Tibial artery (tissue), 4 donors: ENCODE results near the gene FSCB.

Experiments used
- DNase-seq, 2 donors: peaks; one replicate each; pipeline ENCODE4 v3.0.0-alpha.2; 2019
- H3K27ac ChIP-seq, 2 donors: fragments of 200-600 bp; sonication (generic) in 1 of 2; 1 replicate in 1 of 2; 2 replicates in 1 of 2; pipeline ENCODE4 v1.5.1; 2018 to 2019; ENCODE audit warnings: mild to moderate bottlenecking in 1 of 2
- H3K27me3 ChIP-seq, 2 donors: fragments of 200-600 bp; sonication (generic) in 1 of 2; one replicate each; pipeline versions ENCODE4 v1.5.1 to v1.6.0; 2016 to 2019
- H3K36me3 ChIP-seq, 3 donors: fragments of 200-600 bp; sonication (generic) in 2 of 3; one replicate each; pipeline ENCODE4 v1.5.1; 2016 to 2019; ENCODE audit warnings: mild to moderate bottlenecking in 2 of 3
- H3K4me1 ChIP-seq, 4 donors: fragments of 200-600 bp; sonication (generic) in 2 of 4; 1 replicate in 3 of 4; 2 replicates in 1 of 4; pipeline ENCODE4 v1.5.1; 2016 to 2019
- H3K4me3 ChIP-seq, 2 donors: fragments of 200-600 bp; sonication (generic) in 1 of 2; 1 replicate in 1 of 2; 2 replicates in 1 of 2; pipeline ENCODE4 v1.5.1; 2018 to 2019; ENCODE audit warnings: mild to moderate bottlenecking in 2 of 2
- H3K9me3 ChIP-seq, 3 donors: fragments of 200-600 bp; sonication (generic) in 1 of 3; one replicate each; pipeline ENCODE4 v1.5.1; 2016 to 2019
- CTCF ChIP-seq, 2 experiments: fragments of 200-600 bp in 1 of 2; fragments of 450-650 bp in 1 of 2; IDR thresholded peaks; one replicate each; pipeline ENCODE4 v1.5.1; 2017 to 2019; ENCODE audit warnings: antibody characterized with exemption in 2 of 2, mild to moderate bottlenecking in 1 of 2, moderate library complexity in 1 of 2
- intact Hi-C: fragments of 100-400 bp; cut with DNase I; formaldehyde crosslinking; loops from one replicate; pipeline ENCODE4 v1.15.0; 2023; ENCODE audit warnings: low total_unique reads

Gene FSCB

DNA sequence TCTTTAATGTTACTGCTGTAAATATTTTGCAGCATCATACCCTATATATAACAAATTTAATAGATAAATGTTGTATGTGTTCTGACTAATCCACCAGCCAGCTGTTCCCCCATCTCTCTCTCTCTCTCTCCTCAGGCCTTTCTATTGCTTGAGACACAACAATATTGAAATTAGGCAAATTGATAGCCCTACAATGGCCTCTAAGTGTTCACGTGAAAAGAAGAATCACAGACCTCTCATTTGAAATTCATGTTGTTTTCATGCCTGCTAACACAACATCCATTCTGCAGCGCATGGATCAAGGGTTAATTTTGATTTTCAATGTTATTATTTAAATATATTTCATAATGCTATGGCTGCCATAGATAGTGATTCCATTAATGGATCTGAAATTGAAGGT is 1.8 kb upstream of the FSCB start:
- Histone ChIP-seq H3K27ac (no peak overlapping the region), H3K9me3 (no peaks in the 10 kb centered on the region), H3K4me1 (no peaks in the 10 kb centered on the region), H3K27me3 (no peaks in the 10 kb centered on the region), H3K36me3 (no peaks in the 10 kb centered on the region), H3K4me3 (no peak overlapping the region)
- intact Hi-C loops: no loop called here
- TF ChIP-seq CTCF (IDR thresholded peaks at IDR 0.05): no peak
- DNase-seq: no peak

GRCh38 chr14:44505588-44505987 is 1.5 kb downstream of the FSCB start:
- no peaks in the 10 kb centered on the region for H3K4me1 ChIP-seq
- no peaks in the 10 kb centered on the region for H3K27me3 ChIP-seq
- no peak for DNase-seq
- H3K9me3 ChIP-seq: no peaks in the 10 kb centered on the region
- no peak overlapping the region for H3K4me3 ChIP-seq
- H3K36me3 ChIP-seq: no peaks in the 10 kb centered on the region
- no peak overlapping the region for H3K27ac ChIP-seq
- TF ChIP-seq CTCF (IDR thresholded peaks at IDR 0.05): no peak
- intact Hi-C loops: no loop called here

DNA sequence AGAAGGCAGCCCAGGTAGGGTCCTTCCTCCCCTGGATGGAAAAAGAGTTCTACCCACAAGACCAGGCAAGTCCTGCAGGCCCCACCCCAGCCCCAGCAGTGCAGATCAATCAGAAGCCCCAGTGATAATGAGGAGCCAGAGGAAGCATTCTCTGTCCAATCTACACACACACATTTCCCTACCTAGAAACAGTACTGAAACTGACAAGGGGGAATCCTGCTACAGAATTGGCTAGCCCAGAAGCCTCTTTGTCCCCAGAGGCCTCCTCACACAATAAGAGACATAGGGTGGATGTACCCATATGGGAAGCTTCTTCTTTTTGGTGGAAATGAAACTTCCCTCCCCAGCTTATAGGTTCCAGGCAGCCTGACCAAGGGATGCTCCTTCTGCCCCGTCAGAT is 9.9 kb downstream of the FSCB start:
- no peak for TF ChIP-seq CTCF (IDR thresholded peaks at IDR 0.05)
- intact Hi-C loops: no loop called here
- DNase-seq: no peak
- no peak overlapping the region for H3K4me3 ChIP-seq
- no peak overlapping the region for H3K27ac ChIP-seq
- no peaks in the 10 kb centered on the region for H3K4me1 ChIP-seq
- no peaks in the 10 kb centered on the region for H3K9me3 ChIP-seq
- H3K27me3 ChIP-seq: no peaks in the 10 kb centered on the region
- H3K36me3 ChIP-seq: no peaks in the 10 kb centered on the region

GRCh38 chr14:44494137-44494536 is 12.9 kb downstream of the FSCB start:
- Histone ChIP-seq H3K4me3 (no peak overlapping the region), H3K4me1 (no peaks in the 10 kb centered on the region), H3K9me3 (no peaks in the 10 kb centered on the region), H3K36me3 (no peaks in the 10 kb centered on the region), H3K27me3 (no peaks in the 10 kb centered on the region), H3K27ac (no peak overlapping the region)
- intact Hi-C loops: no loop called here
- no peak for TF ChIP-seq CTCF (IDR thresholded peaks at IDR 0.05)
- no peak for DNase-seq

DNA sequence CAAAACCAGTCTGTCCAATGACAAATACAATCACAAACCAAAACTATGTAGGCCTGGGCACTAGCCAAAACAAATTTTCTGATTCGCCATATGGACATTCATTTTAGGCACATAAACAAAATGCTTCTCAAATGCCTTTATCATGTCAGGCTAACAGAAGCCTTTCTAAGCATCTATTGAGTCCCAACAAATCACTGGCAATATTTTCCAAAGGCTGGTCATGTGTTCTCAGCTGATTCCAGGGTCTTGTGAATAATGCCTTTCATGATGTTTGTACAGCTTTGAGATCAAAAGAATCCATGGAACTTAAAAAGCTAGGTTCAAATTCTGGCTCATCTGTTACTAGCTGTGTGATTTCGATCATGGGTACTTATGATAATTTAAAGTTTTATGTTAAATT is 16.1 kb downstream of the FSCB start:
- Histone ChIP-seq H3K27me3 (no peaks in the 10 kb centered on the region), H3K36me3 (no peaks in the 10 kb centered on the region), H3K27ac (no peak overlapping the region), H3K9me3 (peaks cover 0 to 4% (median 0%) of the 10 kb centered on the region in 3 donors), H3K4me3 (no peak overlapping the region), H3K4me1 (no peaks in the 10 kb centered on the region)
- no peak for TF ChIP-seq CTCF (IDR thresholded peaks at IDR 0.05)
- intact Hi-C loops: no loop called here
- no peak for DNase-seq

GRCh38 chr14:44477953-44478352 is 29.1 kb downstream of the FSCB start:
- no peak for TF ChIP-seq CTCF (IDR thresholded peaks at IDR 0.05)
- Histone ChIP-seq H3K27me3 (no peaks in the 10 kb centered on the region), H3K4me1 (no peaks in the 10 kb centered on the region), H3K4me3 (no peak overlapping the region), H3K9me3 (no peaks in the 10 kb centered on the region), H3K27ac (no peak overlapping the region), H3K36me3 (no peaks in the 10 kb centered on the region)
- no peak for DNase-seq
- intact Hi-C loops: no loop called here
